ENCODE data around the gene CIPC. TPM values are rescaled to one million over a fixed set of nuclear protein-coding genes. Genes with fewer than 3 reads are reported as not detected.
A peak's percentile ranks its signal among the peaks of the same experiment; 100 is the strongest.

The CIPC gene
- total and polyA plus RNA-seq, 2 experiments from 2014 or later, result 16.5 to 35.3 TPM

DNA sequence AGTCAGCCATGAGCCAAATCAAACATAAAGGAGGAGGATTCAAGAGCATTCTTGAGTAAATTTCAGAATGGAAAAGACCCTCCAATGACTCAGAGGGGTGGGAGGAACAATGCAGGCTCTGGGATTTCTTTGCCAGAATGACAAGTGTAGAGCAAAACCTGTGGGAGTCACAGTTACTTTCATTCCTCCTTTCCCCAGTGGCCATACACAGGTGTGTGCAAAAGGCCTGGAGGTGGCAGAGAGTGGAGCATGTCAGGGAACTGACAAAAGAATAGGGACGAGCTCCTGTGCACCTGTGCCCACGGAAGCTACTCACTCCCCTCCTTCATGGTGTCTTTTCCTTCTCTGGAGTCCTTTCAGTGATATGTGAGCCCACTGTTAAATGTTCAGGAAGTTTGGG is 9.4 kb upstream of the CIPC start:
- Histone ChIP-seq H3K27me3 (no peaks in the 10 kb centered on the region), H3K27ac (no peak overlapping the region), H3K9me3 (ENCODE audit: low read depth) (no peaks in the 10 kb centered on the region), H3K4me3 (no peak overlapping the region), H3K36me3 (no peaks in the 10 kb centered on the region), H3K4me1 (ENCODE audit: low read depth) (peaks cover 20% of the 10 kb centered on the region)
- no peak for DNase-seq (ENCODE audit: low read depth in 1 of 2, low spot score in 1 of 2)
- TF ChIP-seq, protein P1, sequence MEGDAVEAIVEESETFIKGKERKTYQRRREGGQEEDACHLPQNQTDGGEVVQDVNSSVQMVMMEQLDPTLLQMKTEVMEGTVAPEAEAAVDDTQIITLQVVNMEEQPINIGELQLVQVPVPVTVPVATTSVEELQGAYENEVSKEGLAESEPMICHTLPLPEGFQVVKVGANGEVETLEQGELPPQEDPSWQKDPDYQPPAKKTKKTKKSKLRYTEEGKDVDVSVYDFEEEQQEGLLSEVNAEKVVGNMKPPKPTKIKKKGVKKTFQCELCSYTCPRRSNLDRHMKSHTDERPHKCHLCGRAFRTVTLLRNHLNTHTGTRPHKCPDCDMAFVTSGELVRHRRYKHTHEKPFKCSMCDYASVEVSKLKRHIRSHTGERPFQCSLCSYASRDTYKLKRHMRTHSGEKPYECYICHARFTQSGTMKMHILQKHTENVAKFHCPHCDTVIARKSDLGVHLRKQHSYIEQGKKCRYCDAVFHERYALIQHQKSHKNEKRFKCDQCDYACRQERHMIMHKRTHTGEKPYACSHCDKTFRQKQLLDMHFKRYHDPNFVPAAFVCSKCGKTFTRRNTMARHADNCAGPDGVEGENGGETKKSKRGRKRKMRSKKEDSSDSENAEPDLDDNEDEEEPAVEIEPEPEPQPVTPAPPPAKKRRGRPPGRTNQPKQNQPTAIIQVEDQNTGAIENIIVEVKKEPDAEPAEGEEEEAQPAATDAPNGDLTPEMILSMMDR (IDR thresholded peaks at IDR 0.05; ENCODE audit: low read depth, low read length), result no peak

DNA sequence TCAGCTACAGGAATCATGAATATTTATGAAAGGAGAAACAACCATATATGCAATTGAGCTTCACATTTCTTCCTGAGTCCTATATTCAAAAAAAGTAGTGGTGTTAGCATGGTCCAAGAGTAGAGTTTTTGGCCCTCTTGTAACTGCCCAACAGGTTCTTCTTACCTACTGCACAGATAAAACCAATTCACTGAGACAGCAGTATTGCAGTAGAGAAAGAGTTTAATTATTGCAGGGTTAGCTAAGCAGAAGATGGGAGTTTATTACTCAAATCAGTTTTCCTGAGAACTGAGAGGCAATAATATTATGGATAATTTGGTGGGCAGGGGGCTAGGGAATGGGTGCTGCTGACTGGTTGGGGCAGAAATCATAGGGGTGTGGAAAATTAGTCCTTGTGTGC is 6.5 kb upstream of the CIPC start:
- no peaks in the 10 kb centered on the region for H3K27me3 ChIP-seq
- TF ChIP-seq, protein P1 (IDR thresholded peaks at IDR 0.05; ENCODE audit: low read depth, low read length), result no peak
- no peak for DNase-seq (ENCODE audit: low read depth in 1 of 2, low spot score in 1 of 2)
- H3K36me3 ChIP-seq, result no peaks in the 10 kb centered on the region
- no peak overlapping the region for H3K4me3 ChIP-seq
- H3K27ac ChIP-seq, result no peak overlapping the region
- H3K9me3 ChIP-seq (ENCODE audit: low read depth), result no peaks in the 10 kb centered on the region
- peaks cover 4% of the 10 kb centered on the region for H3K4me1 ChIP-seq (ENCODE audit: low read depth)

DNA sequence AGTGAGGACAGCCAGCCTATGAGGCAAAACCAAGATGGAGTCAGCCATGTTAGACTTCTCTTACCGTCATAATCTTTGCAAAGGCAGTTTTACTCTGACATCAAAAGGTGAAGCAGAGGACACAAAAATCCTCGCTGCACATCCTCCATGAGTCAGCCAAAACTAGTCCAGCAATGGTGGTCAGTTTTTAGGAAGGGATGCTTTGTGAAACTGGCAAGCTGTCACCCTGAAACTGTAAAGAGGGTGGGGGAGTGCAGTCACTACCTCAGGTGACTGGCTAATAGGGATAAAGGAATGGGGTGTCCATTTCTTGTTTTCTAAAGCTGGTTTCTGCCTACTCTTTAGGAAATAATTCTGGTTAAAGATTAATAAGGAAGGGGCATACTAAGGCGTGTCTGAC is 5.4 kb upstream of the CIPC start:
- TF ChIP-seq, protein P1 (IDR thresholded peaks at IDR 0.05; ENCODE audit: low read depth, low read length), result no peak
- no peaks in the 10 kb centered on the region for H3K36me3 ChIP-seq
- H3K4me1 ChIP-seq (ENCODE audit: low read depth), result peaks cover 8% of the 10 kb centered on the region
- no peak overlapping the region for H3K27ac ChIP-seq
- no peak for DNase-seq (ENCODE audit: low read depth in 1 of 2, low spot score in 1 of 2)
- H3K4me3 ChIP-seq, result no peak overlapping the region
- no peaks in the 10 kb centered on the region for H3K27me3 ChIP-seq
- H3K9me3 ChIP-seq (ENCODE audit: low read depth), result no peaks in the 10 kb centered on the region

DNA sequence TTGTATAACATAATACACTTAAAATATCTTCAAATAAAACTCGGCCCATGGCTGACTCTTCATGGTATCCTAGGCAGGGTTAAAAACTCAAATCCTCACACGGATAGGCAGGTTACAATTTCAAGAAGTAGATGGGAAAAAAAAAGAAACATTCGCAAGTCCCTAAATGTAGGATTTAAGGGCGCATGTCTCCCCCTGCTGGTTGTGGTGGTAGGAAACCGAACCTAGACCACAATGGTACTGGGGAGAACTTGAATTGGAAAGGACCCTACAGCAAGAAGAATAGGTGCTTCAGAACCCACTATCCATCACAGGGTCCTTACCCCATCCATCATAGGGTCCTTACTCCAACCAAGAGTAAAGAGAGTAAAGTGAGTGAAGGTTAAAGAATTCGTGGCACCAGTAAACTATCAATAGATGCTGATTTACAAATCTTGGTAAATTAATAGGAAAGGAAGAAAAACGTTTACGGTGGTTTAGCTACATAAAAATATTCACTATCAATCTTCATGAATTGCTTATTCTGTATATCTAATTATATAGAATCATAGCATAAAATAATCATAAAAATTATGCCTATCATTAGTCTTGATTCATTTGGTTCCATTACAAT is 3.3 kb upstream of the CIPC start:
- TF ChIP-seq, protein P1 (IDR thresholded peaks at IDR 0.05; ENCODE audit: low read depth, low read length), result peak; percentile 86
- Histone ChIP-seq H3K4me1 (ENCODE audit: low read depth) (peaks cover 19% of the 10 kb centered on the region), H3K9me3 (ENCODE audit: low read depth) (no peaks in the 10 kb centered on the region), H3K27ac (no peak overlapping the region), H3K4me3 (no peak overlapping the region), H3K36me3 (no peaks in the 10 kb centered on the region), H3K27me3 (no peaks in the 10 kb centered on the region)
- peak; percentile 88 to 89 for DNase-seq (ENCODE audit: low read depth in 1 of 2, low spot score in 1 of 2)

DNA sequence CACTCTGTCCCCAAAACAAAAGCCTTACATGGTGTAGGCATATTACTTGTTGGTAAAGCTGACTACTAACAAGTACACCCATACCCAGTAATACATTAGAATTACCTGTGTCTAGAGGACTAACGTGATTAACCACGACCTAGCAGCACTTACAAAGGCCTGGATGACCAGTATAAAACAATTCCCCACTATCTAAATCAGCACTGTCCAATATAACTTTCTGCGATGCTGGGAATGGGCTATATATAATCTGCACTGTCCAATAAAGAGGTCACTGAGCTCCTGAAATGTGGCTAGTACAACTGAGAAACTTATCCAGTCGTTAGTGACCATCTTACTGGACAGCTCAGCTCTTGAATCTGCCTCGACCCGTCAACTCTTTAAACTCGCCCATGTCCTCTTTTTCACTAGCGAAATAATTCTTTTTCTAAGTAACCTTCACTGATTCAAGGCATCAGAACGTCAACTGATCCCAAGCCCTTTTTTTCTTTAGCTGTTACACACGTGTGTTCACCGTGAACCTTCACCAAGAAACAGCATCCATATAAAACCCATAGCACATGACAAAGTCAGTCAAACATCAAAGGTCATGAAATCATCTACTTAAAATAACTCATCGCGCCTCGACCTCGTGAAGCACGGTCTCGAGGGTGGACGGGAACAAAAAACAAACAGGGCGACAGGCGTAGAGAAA is 905 bp upstream of the CIPC start:
- H3K27ac ChIP-seq, result peak overlapping the region; percentile 98
- H3K36me3 ChIP-seq, result no peaks in the 10 kb centered on the region
- TF ChIP-seq, protein P1 (IDR thresholded peaks at IDR 0.05; ENCODE audit: low read depth, low read length), result no peak
- H3K4me3 ChIP-seq, result peak overlapping the region; percentile 55
- no peaks in the 10 kb centered on the region for H3K9me3 ChIP-seq (ENCODE audit: low read depth)
- no peaks in the 10 kb centered on the region for H3K27me3 ChIP-seq
- H3K4me1 ChIP-seq (ENCODE audit: low read depth), result peaks cover 26% of the 10 kb centered on the region
- no peak for DNase-seq (ENCODE audit: low read depth in 1 of 2, low spot score in 1 of 2)
